Measurements from ENCODE around the gene ATG16L2. TPM values are rescaled to one million over a fixed set of nuclear protein-coding genes. Genes with fewer than 3 reads are reported as not detected.

Gene ATG16L2
- polyA plus RNA-seq, 1 donor (not counting 4 experiments of a cell fraction or from before 2014, with no cell fraction given), result 9.9 TPM

DNA sequence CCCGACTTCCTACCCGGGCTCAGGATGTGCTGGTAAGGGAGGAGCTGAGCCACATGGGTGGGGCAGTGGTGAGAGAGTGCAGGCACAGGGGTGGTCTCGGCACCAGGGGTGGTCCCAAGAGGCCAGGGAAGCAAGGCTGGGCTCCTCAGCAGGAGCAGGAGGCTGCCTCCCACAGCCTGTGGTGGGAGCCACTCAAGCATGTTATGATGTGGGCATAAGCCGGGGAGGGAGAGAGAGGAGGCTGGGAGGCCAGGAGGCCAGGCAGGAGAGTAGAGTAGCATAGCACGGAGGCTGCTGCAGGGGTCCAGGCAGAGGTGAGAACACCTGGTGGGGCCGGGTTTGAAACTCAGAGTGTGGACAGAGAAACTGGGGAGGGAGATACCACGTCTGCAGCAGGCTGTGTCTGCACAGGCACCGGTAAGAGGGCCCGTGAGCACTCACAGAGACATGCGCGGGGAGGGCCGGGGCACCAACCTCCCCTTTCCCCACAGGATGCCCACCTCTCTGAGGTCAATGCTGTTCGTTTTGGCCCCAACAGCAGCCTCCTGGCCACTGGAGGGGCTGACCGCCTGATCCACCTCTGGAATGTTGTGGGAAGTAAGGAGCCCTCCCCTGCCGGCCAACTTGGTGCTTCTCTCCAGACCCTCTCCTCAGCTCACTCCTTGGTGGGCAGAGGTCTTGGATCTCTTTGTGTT, 10.7 kb downstream of the ATG16L2 start:
- FAIRE-seq (no peak), DNase-seq (ENCODE audit: low read depth, low spot score) (no peak)
- Histone ChIP-seq H3K36me3 (ENCODE audit: control insufficient read depth in 2 of 2, extremely low read depth in 1 of 2, insufficient read depth in 2 of 2, low read length in 2 of 2) (peaks cover 2 to 8% of the 10 kb centered on the region in 2 experiments), H3K79me2 (ENCODE audit: control insufficient read depth, insufficient read depth, low read length) (no peaks in the 10 kb centered on the region), H3K27ac (ENCODE audit: control insufficient read depth, insufficient read depth, low read length) (no peak overlapping the region), H3K27me3 (ENCODE audit: control insufficient read depth, extremely low read depth, insufficient read depth, low read length) (no peaks in the 10 kb centered on the region), H3K4me2 (ENCODE audit: control insufficient read depth, extremely low read depth, insufficient read depth, low read depth, low read length) (no peak overlapping the region), H3K9me3 (ENCODE audit: control insufficient read depth, low read depth, low read length) (no peaks in the 10 kb centered on the region), H3K9me1 (ENCODE audit: control insufficient read depth, extremely low read depth, insufficient read depth, low read length) (no peaks in the 10 kb centered on the region), H2AFZ (ENCODE audit: control insufficient read depth, low read length) (no peak overlapping the region), H3K9ac (ENCODE audit: control insufficient read depth, extremely low read depth, insufficient read depth, low read length) (no peak overlapping the region), H3K4me3 (ENCODE audit: control insufficient read depth in 2 of 3, extremely low read depth in 1 of 3, insufficient read depth in 2 of 3, low read depth in 1 of 3, low read length in 3 of 3) (no peak overlapping the region), H3K4me1 (ENCODE audit: control insufficient read depth, extremely low read depth, insufficient read depth, low read length) (peaks cover 20% of the 10 kb centered on the region), H4K20me1 (ENCODE audit: control insufficient read depth, extremely low read depth, insufficient read depth, low read length) (no peaks in the 10 kb centered on the region)
- TF ChIP-seq, protein P1, sequence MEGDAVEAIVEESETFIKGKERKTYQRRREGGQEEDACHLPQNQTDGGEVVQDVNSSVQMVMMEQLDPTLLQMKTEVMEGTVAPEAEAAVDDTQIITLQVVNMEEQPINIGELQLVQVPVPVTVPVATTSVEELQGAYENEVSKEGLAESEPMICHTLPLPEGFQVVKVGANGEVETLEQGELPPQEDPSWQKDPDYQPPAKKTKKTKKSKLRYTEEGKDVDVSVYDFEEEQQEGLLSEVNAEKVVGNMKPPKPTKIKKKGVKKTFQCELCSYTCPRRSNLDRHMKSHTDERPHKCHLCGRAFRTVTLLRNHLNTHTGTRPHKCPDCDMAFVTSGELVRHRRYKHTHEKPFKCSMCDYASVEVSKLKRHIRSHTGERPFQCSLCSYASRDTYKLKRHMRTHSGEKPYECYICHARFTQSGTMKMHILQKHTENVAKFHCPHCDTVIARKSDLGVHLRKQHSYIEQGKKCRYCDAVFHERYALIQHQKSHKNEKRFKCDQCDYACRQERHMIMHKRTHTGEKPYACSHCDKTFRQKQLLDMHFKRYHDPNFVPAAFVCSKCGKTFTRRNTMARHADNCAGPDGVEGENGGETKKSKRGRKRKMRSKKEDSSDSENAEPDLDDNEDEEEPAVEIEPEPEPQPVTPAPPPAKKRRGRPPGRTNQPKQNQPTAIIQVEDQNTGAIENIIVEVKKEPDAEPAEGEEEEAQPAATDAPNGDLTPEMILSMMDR (optimal IDR thresholded peaks at IDR 0.05 in 1 of 3, IDR thresholded peaks at IDR 0.05 in 1 of 3, conservative IDR thresholded peaks at IDR 0.05 in 1 of 3; ENCODE audit: extremely low read depth in 1 of 3, insufficient read depth in 2 of 3, low read length in 3 of 3), result no peak
- no peak for TF ChIP-seq EZH2 (IDR thresholded peaks at IDR 0.05; ENCODE audit: low read length)
- dilution Hi-C loops (cut with MboI; ENCODE audit: extremely low pct_ligation_motif_present, low sequenced_read_pairs), result no loop called here

DNA sequence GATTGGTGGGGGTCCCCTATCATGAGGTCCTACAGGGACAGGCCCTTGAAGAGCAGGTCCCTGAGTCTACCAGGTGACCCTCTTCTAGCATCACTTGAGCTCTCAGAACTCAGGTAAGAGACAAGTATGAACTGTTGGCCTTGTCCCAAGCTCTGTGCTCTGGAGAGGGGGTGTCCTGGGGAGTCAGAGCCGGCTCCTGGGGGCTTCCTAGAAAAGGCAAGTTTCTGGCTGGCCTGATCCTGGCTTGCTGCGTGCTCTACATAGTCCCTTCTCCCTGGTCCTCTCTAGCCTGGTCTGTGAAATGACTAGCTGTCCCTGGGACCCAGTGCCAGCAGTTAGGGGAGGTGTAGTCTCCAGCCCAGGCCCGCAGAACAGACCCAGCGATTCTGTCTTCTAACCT, 11.4 kb downstream of the ATG16L2 start:
- H3K9me3 ChIP-seq (ENCODE audit: control insufficient read depth, low read depth, low read length), result no peaks in the 10 kb centered on the region
- no peak overlapping the region for H2AFZ ChIP-seq (ENCODE audit: control insufficient read depth, low read length)
- H3K27me3 ChIP-seq (ENCODE audit: control insufficient read depth, extremely low read depth, insufficient read depth, low read length), result no peaks in the 10 kb centered on the region
- TF ChIP-seq, protein P1 (optimal IDR thresholded peaks at IDR 0.05 in 1 of 3, IDR thresholded peaks at IDR 0.05 in 1 of 3, conservative IDR thresholded peaks at IDR 0.05 in 1 of 3; ENCODE audit: extremely low read depth in 1 of 3, insufficient read depth in 2 of 3, low read length in 3 of 3), result no peak
- TF ChIP-seq EZH2 (IDR thresholded peaks at IDR 0.05; ENCODE audit: low read length), result no peak
- H3K4me3 ChIP-seq (ENCODE audit: control insufficient read depth in 2 of 3, extremely low read depth in 1 of 3, insufficient read depth in 2 of 3, low read depth in 1 of 3, low read length in 3 of 3), result no peak overlapping the region
- peaks cover 2 to 8% of the 10 kb centered on the region in 2 experiments for H3K36me3 ChIP-seq (ENCODE audit: control insufficient read depth in 2 of 2, extremely low read depth in 1 of 2, insufficient read depth in 2 of 2, low read length in 2 of 2)
- dilution Hi-C loops (cut with MboI; ENCODE audit: extremely low pct_ligation_motif_present, low sequenced_read_pairs), result no loop called here
- no peak overlapping the region for H3K4me2 ChIP-seq (ENCODE audit: control insufficient read depth, extremely low read depth, insufficient read depth, low read depth, low read length)
- H3K9me1 ChIP-seq (ENCODE audit: control insufficient read depth, extremely low read depth, insufficient read depth, low read length), result no peaks in the 10 kb centered on the region
- no peak for FAIRE-seq
- H3K4me1 ChIP-seq (ENCODE audit: control insufficient read depth, extremely low read depth, insufficient read depth, low read length), result peaks cover 13% of the 10 kb centered on the region
- no peak for DNase-seq (ENCODE audit: low read depth, low spot score)
- no peak overlapping the region for H3K27ac ChIP-seq (ENCODE audit: control insufficient read depth, insufficient read depth, low read length)
- no peak overlapping the region for H3K9ac ChIP-seq (ENCODE audit: control insufficient read depth, extremely low read depth, insufficient read depth, low read length)
- no peaks in the 10 kb centered on the region for H4K20me1 ChIP-seq (ENCODE audit: control insufficient read depth, extremely low read depth, insufficient read depth, low read length)
- no peaks in the 10 kb centered on the region for H3K79me2 ChIP-seq (ENCODE audit: control insufficient read depth, insufficient read depth, low read length)

Measured in keratinocyte (primary cell).